Colonic mucosa (tissue), 4 donors: ENCODE data around the gene CCM2. TPM values are rescaled to one million over a fixed set of nuclear protein-coding genes. Genes with fewer than 3 reads are reported as not detected.

Source experiments
- DNase-seq: peaks from one replicate; pipeline ENCODE4 v3.0.0-alpha.2; 2020
- H3K27ac ChIP-seq: fragments of 200-600 bp; one replicate; pipeline ENCODE4 v1.8.0; 2021
- H3K27me3 ChIP-seq: fragments of 200-600 bp; one replicate; pipeline ENCODE4 v1.8.0; 2021
- H3K36me3 ChIP-seq: fragments of 200-600 bp; one replicate; pipeline ENCODE4 v1.8.0; 2021
- H3K4me1 ChIP-seq: fragments of 200-600 bp; one replicate; pipeline ENCODE4 v1.8.0; 2021; ENCODE audit warnings: mild to moderate bottlenecking
- H3K4me3 ChIP-seq: fragments of 200-600 bp; one replicate; pipeline ENCODE4 v1.8.0; 2021
- H3K9ac ChIP-seq, 2 donors: one replicate each; pipeline ENCODE4 v1.7.0; 2013; ENCODE audit warnings: control low read depth in 2 of 2, low read depth in 2 of 2, low read length in 2 of 2
- H3K9me3 ChIP-seq: fragments of 200-600 bp; one replicate; pipeline ENCODE4 v1.8.0; 2021
- intact Hi-C: fragments of 100-400 bp; cut with DNase I; formaldehyde crosslinking; loops from one replicate; pipeline ENCODE4 v1.14.1; 2022
- total RNA-seq, 2 donors: library from RNA; stranded (reverse); fragmentation: NEBNext Ultra II Directional in 1 of 2; extraction: Animal tissue kit (Norgen Biotek cat#: 25700) in 1 of 2; gene quantifications; one replicate each; pipeline ENCODE4 v1.2.1, GENCODE V29; 2021
- TF ChIP-seq, protein P1 (sequence below): fragments of 200-600 bp; IDR thresholded peaks from one replicate; pipeline ENCODE4 v1.8.0; 2022; ENCODE audit warnings: antibody characterized with exemption, mild to moderate bottlenecking
- donor health status: healthy.
- donor health status: DM: no; HTN: no; CAD: no.
- donor health status: DM: no; HTN: no; CAD: no.

CCM2 gene
- total RNA-seq, 2 donors from 2014 or later, result 34.8 to 38.0 TPM

DNA sequence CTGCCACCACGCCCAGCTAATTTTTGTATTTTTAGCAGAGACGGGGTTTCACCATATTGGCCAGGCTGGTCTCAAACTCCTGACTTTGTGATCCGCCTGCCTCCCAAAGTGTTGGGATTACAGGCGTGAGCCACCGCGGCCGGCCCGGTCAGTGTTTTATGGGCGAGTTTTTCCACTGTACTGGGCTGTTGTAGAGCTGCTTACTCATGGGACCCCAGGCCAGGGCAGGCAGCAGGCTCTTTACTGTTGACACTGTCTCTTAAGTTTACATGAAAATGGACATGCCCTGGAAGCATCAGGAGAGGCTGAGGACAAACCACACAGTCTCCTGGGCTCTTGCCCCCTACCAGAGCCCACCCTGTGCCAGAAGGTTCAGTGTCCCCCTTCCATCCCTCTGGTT, 77.6 kb downstream of the CCM2 start:
- Histone ChIP-seq H3K4me3 (no peak overlapping the region), H3K27ac (no peak overlapping the region), H3K9ac (no peak overlapping the region), H3K9me3 (no peaks in the 10 kb centered on the region), H3K27me3 (no peaks in the 10 kb centered on the region), H3K4me1 (no peaks in the 10 kb centered on the region), H3K36me3 (peaks cover 13% of the 10 kb centered on the region)
- TF ChIP-seq, protein P1, sequence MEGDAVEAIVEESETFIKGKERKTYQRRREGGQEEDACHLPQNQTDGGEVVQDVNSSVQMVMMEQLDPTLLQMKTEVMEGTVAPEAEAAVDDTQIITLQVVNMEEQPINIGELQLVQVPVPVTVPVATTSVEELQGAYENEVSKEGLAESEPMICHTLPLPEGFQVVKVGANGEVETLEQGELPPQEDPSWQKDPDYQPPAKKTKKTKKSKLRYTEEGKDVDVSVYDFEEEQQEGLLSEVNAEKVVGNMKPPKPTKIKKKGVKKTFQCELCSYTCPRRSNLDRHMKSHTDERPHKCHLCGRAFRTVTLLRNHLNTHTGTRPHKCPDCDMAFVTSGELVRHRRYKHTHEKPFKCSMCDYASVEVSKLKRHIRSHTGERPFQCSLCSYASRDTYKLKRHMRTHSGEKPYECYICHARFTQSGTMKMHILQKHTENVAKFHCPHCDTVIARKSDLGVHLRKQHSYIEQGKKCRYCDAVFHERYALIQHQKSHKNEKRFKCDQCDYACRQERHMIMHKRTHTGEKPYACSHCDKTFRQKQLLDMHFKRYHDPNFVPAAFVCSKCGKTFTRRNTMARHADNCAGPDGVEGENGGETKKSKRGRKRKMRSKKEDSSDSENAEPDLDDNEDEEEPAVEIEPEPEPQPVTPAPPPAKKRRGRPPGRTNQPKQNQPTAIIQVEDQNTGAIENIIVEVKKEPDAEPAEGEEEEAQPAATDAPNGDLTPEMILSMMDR, result no peak
- DNase-seq, result no peak
- intact Hi-C loops, result no loop called here

GRCh38 chr7:45078125-45078681, 78.2 kb downstream of the CCM2 start:
- Histone ChIP-seq H3K36me3 (peaks cover 13% of the 10 kb centered on the region), H3K4me1 (no peaks in the 10 kb centered on the region), H3K9me3 (no peaks in the 10 kb centered on the region), H3K27ac (no peak overlapping the region), H3K9ac (no peak overlapping the region), H3K27me3 (no peaks in the 10 kb centered on the region), H3K4me3 (no peak overlapping the region)
- intact Hi-C loops, result no loop called here
- no peak for DNase-seq
- TF ChIP-seq, protein P1, result no peak

- intact Hi-C loops, result no loop called here
Measured at GRCh38 chr7:45080265-45080957, 80.4 kb downstream of the CCM2 start.

GRCh38 chr7:45080958-45081669, 81.1 kb downstream of the CCM2 start:
- TF ChIP-seq, protein P1, result no peak
- no peak overlapping the region for H3K4me3 ChIP-seq
- no peak overlapping the region for H3K27ac ChIP-seq
- peaks cover 3% of the 10 kb centered on the region for H3K36me3 ChIP-seq
- H3K9me3 ChIP-seq, result no peaks in the 10 kb centered on the region
- H3K4me1 ChIP-seq, result no peaks in the 10 kb centered on the region
- no peaks in the 10 kb centered on the region for H3K27me3 ChIP-seq
- no peak overlapping the region for H3K9ac ChIP-seq
- intact Hi-C loops, result no loop called here
- DNase-seq, result no peak

More at GRCh38 chr7:45080265-45080957, 80.4 kb downstream of the CCM2 start:
- DNase-seq, result no peak
- no peak overlapping the region for H3K9ac ChIP-seq
- H3K4me1 ChIP-seq, result no peaks in the 10 kb centered on the region
- H3K27ac ChIP-seq, result no peak overlapping the region
- H3K9me3 ChIP-seq, result no peaks in the 10 kb centered on the region
- no peaks in the 10 kb centered on the region for H3K27me3 ChIP-seq
- H3K4me3 ChIP-seq, result no peak overlapping the region
- peaks cover 7% of the 10 kb centered on the region for H3K36me3 ChIP-seq
- TF ChIP-seq, protein P1, result no peak

- Histone ChIP-seq H3K9me3 (no peaks in the 10 kb centered on the region), H3K9ac (no peak overlapping the region), H3K27me3 (no peaks in the 10 kb centered on the region), H3K4me3 (no peak overlapping the region), H3K27ac (no peak overlapping the region), H3K4me1 (no peaks in the 10 kb centered on the region), H3K36me3 (no peaks in the 10 kb centered on the region)
- TF ChIP-seq, protein P1, result no peak
- intact Hi-C loops, result no loop called here
- no peak for DNase-seq
Measured at GRCh38 chr7:45081670-45081974, 81.6 kb downstream of the CCM2 start.
